Colonic mucosa (tissue), 4 donors: Measurements from ENCODE around the gene PALS1. TPM values are rescaled to one million over a fixed set of nuclear protein-coding genes. Genes with fewer than 3 reads are reported as not detected.

Source experiments
- DNase-seq: peaks from one replicate; pipeline ENCODE4 v3.0.0-alpha.2; 2020
- H3K27ac ChIP-seq: fragments of 200-600 bp; one replicate; pipeline ENCODE4 v1.8.0; 2021
- H3K27me3 ChIP-seq: fragments of 200-600 bp; one replicate; pipeline ENCODE4 v1.8.0; 2021
- H3K36me3 ChIP-seq: fragments of 200-600 bp; one replicate; pipeline ENCODE4 v1.8.0; 2021
- H3K4me1 ChIP-seq: fragments of 200-600 bp; one replicate; pipeline ENCODE4 v1.8.0; 2021; ENCODE audit warnings: mild to moderate bottlenecking
- H3K4me3 ChIP-seq: fragments of 200-600 bp; one replicate; pipeline ENCODE4 v1.8.0; 2021
- H3K9ac ChIP-seq, 2 donors: one replicate each; pipeline ENCODE4 v1.7.0; 2013; ENCODE audit warnings: control low read depth in 2 of 2, low read depth in 2 of 2, low read length in 2 of 2
- H3K9me3 ChIP-seq: fragments of 200-600 bp; one replicate; pipeline ENCODE4 v1.8.0; 2021
- CTCF ChIP-seq: fragments of 200-600 bp; IDR thresholded peaks from one replicate; pipeline ENCODE4 v1.8.0; 2022; ENCODE audit warnings: antibody characterized with exemption, mild to moderate bottlenecking
- intact Hi-C: fragments of 100-400 bp; cut with DNase I; formaldehyde crosslinking; loops from one replicate; pipeline ENCODE4 v1.14.1; 2022
- total RNA-seq, 2 donors: library from RNA; stranded (reverse); fragmentation: NEBNext Ultra II Directional in 1 of 2; extraction: Animal tissue kit (Norgen Biotek cat#: 25700) in 1 of 2; gene quantifications; one replicate each; pipeline ENCODE4 v1.2.1, GENCODE V29; 2021
- donor health status: healthy.
- donor health status: DM: no; HTN: no; CAD: no.
- donor health status: DM: no; HTN: no; CAD: no.

The PALS1 gene
- total RNA-seq, 2 donors from 2014 or later = 35.5 to 45.2 TPM

DNA sequence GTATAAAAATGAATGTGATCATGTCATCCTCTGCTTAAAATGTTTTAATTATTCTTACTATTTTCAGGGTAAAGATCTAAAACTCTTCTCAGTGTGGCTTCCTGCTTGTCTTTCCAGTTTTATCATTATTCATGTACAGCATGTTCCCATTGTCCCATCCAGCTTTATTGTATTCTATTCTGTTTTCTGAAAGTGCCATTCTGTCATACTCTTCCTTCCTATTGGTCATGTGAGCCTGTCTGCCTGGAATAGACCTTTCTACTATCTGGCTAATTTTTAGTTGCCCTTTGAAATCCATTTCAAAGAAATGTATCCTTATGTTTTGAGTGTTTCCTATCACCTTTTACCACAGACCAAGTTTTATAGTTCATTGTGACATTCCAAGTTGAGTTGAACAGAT, 34.9 kb downstream of the PALS1 start:
- Histone ChIP-seq H3K9me3 (no peaks in the 10 kb centered on the region), H3K4me3 (no peak overlapping the region), H3K4me1 (no peaks in the 10 kb centered on the region), H3K9ac (no peak overlapping the region), H3K27ac (no peak overlapping the region), H3K36me3 (no peaks in the 10 kb centered on the region), H3K27me3 (no peaks in the 10 kb centered on the region)
- DNase-seq = no peak
- no peak for TF ChIP-seq CTCF
- intact Hi-C loops = no loop called here

GRCh38 chr14:67280506-67280905, 39.3 kb downstream of the PALS1 start:
- Histone ChIP-seq H3K36me3 (no peaks in the 10 kb centered on the region), H3K27me3 (no peaks in the 10 kb centered on the region), H3K9me3 (no peaks in the 10 kb centered on the region), H3K9ac (no peak overlapping the region), H3K4me3 (no peak overlapping the region), H3K27ac (no peak overlapping the region), H3K4me1 (no peaks in the 10 kb centered on the region)
- intact Hi-C loops = no loop called here
- no peak for DNase-seq
- no peak for TF ChIP-seq CTCF

GRCh38 chr14:67285876-67286452, 44.7 kb downstream of the PALS1 start:
- no peak for DNase-seq
- Histone ChIP-seq H3K27me3 (no peaks in the 10 kb centered on the region), H3K4me3 (no peak overlapping the region), H3K4me1 (no peaks in the 10 kb centered on the region), H3K27ac (no peak overlapping the region), H3K9me3 (no peaks in the 10 kb centered on the region), H3K9ac (no peak overlapping the region), H3K36me3 (no peaks in the 10 kb centered on the region)
- TF ChIP-seq CTCF = peak; percentile 47
- intact Hi-C loops = loop anchor here (5.0 kb wide), 1 partner anchor 119 kb away; no protein-coding TSS in a partner anchor

Other genes with a start within 250 kb of the PALS1 start
- gene GARIN2, start 52.0 kb upstream of the PALS1 start, total RNA-seq = not detected
- gene ATP6V1D, start 118.4 kb downstream of the PALS1 start, total RNA-seq = 100 to 1,000 TPM in 1 of 2 donors, 10 to 100 TPM in 1; 75.8 to 106 TPM
- 100 to 1,000 TPM in 1 of 2 donors, 10 to 100 TPM in 1; 73.7 to 130 TPM for gene EIF2S1, start 118.9 kb downstream of the PALS1 start, total RNA-seq
- 10 to 100 TPM; 71.6 to 84.0 TPM for gene PLEK2, start 170.7 kb downstream of the PALS1 start, total RNA-seq
- gene TMEM229B, start 247.3 kb downstream of the PALS1 start, total RNA-seq = 10 to 100 TPM in 1 of 2 donors, 1 to 10 TPM in 1; 6.9 to 11.3 TPM